ENCODE data around the gene RPS24.

RPS24 gene

DNA sequence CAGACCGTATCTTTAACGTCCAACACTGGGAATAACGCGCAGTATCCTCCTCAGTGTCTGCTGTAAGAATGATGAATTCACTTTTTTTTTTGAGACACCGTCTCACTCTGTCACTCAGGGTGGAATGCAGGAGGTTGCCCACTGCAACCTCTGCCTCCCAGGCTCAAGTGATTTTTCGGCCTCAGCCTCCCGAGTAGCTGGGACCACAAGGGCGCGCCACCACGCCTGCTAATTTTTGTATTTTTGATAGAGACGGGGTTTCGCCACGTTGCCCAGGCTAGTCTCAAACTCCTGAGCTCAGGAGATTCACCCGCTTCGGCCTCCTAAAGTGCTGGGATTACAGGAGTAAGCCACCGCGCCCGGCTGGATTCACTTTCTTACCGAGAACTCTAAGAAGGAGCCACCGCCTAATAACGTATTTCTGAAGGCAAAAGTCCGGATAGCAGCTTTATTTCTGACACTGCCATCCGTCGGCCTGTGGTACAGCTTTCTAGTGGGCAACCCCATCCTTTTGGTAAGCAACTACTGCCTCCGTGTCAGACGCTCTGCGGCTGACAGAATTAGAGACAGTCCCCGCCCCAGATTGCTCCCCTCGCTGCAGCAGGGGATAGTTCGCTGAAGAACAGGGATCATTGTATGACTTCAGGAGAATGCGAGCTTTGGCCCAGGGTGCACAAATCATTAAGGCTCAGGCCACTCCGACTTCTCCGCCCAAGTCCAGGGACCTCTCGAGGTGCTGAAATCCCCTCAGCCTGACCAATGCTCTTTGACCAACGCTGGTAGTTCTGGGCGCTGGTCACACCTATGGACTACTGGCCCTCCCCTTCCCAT, 5.0 kb upstream of the RPS24 start:
- DNase-seq (ENCODE audit: low spot score): peak; percentile 30

- peak; percentile 89 for DNase-seq (ENCODE audit: low spot score)
These were observed 4.1 kb upstream of the RPS24 start, which contains the start of gene POLR3A for GRCh38 chr10:78029269-78030226. POLR3A (minus strand) TSS chr10:78029515; CDS start chr10:78029407, 108 bp downstream.

DNA sequence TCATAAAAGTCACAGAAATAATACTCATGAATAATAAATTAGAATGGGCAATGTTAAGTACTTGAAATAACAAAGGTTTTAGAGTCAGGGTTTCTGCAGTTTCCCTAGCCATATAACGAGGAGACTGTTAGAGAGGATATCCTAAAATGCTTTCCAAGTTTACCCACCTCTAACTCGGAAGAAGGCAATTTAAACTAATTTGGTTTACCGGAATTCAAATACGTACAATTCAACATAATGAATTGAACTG, 351 bp upstream of the RPS24 start:
- DNase-seq (ENCODE audit: low spot score): no peak

DNA sequence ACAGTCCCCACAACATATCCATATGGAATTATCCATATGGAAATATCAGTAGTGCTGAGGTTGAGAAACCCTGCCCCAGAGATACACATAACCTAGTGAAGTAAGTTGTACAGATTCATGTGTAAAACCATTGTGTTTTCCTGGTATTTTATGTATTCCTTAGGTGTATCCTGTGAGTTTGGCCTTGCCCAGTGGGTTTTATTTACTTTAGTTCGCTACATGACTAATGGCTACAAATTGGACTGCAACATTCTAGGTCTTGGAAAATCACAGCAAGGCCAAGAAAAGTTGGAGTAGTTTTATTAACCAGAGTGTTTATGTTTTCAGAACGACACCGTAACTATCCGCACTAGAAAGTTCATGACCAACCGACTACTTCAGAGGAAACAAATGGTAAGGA, 1.4 kb downstream of the RPS24 start:
- DNase-seq (ENCODE audit: low spot score): no peak

DNA sequence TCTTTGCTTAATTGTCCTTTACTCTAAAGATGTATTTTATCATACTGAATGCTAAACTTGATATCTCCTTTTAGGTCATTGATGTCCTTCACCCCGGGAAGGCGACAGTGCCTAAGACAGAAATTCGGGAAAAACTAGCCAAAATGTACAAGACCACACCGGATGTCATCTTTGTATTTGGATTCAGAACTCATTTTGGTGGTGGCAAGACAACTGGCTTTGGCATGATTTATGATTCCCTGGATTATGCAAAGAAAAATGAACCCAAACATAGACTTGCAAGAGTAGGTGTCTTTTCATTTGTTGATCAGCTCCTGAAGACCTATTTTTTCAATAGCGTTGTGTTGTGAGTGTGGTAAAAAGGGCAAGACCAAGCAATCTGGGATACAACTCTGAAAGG, 1.8 kb downstream of the RPS24 start:
- no peak for DNase-seq (ENCODE audit: low spot score)

DNA sequence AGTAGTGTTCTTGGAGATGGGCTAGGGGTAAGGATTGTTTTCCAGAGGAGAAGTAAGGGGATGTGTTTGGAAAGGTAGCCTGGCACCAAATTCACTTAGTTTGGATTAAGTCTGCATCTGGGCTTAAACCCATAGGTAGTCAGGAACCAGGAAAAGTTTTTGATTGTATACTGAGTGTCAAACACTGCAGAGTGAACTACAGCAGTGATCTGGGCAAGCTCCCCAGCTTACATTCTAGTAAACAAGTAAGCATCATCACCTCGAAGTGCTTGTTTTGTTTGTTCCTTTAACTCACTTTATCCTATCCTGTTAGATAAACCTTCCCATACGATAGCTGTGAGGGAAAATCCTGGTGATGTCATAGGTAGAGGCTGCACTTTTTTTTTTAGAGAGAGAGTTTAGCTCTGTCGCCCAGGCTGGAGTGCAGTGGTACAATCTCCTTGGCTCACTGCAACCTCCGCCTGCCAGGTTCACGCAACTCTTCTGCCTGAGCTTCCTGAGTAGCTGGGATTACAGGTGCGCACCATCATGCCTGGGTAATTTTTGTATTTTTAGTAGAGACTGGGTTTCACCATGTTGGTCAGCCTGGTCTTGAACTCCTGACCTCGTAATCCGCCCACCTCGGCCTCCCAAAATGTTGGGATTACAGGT, 2.4 kb downstream of the RPS24 start:
- DNase-seq (ENCODE audit: low spot score): no peak

DNA sequence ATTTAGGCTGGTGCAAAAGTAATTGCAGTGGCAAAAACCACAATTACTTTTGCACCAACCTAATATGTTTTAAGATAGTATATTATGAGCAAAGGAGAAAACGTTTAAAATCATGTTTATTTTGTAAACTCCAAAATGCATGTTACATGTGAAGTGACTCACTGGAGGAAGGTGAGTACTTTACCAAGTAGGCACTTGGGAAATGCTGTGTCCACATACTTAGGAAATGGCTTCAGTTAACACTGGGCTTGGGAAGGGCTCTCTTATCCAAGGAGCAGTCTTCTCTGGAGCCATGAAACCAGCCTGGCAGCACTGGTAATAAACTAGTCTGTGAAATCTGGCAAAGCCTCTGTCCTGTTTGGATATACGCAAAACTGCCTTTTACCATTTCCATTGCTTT, 4.4 kb downstream of the RPS24 start:
- DNase-seq (ENCODE audit: low spot score): peak; percentile 28

GRCh38 chr10:78038791-78039547, 5.3 kb downstream of the RPS24 start:
- DNase-seq (ENCODE audit: low spot score): no peak

DNA sequence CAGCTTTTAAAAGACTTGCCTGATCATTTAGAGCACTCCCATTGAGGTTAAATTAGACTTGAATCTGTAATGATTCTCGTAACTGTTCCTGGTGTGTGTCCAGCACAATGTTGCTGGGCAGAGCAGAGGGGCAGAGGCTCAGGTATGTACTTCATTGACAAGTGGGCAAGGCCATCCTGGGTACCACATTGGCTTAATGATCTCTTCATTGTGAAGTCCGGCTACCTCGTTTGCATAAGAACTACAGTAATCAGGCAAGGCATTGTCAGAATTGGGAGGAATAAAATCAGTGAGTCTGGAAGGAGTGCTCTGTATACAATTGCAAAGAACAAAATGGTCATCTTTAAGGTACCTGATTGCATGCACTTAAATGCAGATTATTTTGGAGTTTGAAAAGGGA, 6.1 kb downstream of the RPS24 start:
- DNase-seq (ENCODE audit: low spot score): no peak

DNA sequence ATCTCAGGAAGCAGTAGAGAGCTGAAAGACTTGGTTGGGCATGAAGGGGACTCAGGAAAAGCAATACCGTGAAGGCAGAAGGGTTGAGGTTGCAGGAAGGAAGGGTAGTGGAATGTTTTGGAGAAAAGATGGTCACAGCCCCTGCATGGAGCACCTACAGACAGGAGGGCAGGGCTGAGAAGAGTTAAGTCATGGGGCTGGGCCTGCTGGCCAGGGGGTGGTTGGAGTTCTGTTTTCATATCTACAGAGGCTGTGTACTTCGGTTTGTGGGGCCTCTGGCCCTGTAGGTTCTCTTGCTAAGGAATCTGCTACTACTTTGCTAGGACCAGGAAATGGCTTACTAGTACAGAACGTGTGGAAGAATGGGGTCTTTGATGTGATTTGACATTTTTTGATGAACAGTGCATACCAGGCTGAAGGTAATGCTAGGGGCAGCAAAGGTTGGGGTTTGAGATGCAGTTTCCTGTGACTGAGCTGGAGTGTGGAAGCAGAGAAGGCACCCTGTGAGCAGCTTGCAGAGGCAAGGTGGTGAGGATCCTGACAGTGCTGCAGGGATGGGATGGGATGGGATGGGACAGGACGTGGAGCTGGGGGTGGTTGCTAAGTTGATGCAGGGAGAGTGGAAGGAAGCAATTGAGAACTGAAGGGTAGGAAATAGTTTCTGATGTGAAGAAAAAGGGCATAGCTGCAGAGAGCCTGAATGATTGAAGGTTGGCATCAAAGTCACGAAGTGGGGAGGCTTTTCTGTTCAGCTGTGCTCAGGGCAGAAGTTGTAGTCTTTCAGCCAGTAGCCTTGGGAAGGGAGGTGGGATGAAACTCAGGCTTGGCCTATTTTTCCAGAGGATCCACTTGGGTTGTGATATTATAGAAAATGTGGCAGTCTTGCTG, 7.8 kb downstream of the RPS24 start:
- DNase-seq (ENCODE audit: low spot score): no peak

- no peak for DNase-seq (ENCODE audit: low spot score)
These were observed 8.5 kb downstream of the RPS24 start for GRCh38 chr10:78042058-78042751.

DNA sequence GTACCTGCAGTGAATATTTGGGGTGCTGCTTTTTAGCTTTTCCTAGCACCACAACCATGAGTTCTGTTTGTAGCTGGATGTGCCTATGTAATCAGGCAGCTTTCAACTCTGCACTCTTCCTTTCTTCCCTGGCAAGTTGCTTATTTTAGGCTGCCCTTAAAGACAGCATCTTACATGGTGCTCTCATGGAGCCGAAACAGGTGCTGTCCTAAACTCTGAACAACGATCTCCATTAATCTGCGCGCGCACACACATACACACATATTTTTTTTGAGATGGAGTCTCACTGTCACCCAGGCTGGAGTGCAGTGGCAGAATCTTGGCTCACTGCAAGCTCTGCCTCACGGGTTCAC, 9.1 kb downstream of the RPS24 start:
- DNase-seq (ENCODE audit: low spot score): no peak

GRCh38 chr10:78044179-78044578, 10.5 kb downstream of the RPS24 start:
- no peak for DNase-seq (ENCODE audit: low spot score)

DNA sequence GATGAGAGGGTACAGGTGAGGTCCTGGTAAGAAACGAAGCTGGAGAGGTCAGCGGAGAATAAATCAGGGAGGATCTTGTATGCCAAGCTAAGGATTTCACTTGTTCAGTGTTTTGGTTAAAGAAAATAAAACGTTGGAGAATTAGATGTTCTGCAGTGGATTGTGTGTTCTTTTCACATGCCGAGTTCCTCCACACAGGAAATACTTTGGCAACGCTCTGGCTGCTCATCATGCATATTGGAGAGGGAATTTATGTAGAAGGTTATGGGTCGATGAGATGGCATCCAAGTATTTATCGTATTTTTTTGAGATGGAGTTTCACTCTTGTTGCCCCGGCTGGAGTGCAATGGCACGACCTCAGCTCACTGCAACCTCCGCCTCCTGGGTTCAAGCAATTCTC, 11.0 kb downstream of the RPS24 start:
- DNase-seq (ENCODE audit: low spot score): no peak

- no peak for DNase-seq (ENCODE audit: low spot score)
These were observed 11.6 kb downstream of the RPS24 start for GRCh38 chr10:78045237-78045636.

GRCh38 chr10:78045856-78046255, 12.2 kb downstream of the RPS24 start:
- DNase-seq (ENCODE audit: low spot score): no peak

- no peak for DNase-seq (ENCODE audit: low spot score)
These were observed 13.1 kb downstream of the RPS24 start for GRCh38 chr10:78046711-78047269.

- peak; percentile 89 for DNase-seq (ENCODE audit: low spot score)
These were observed 13.7 kb downstream of the RPS24 start for GRCh38 chr10:78047314-78047891.

GRCh38 chr10:78049851-78050250, 16.2 kb downstream of the RPS24 start:
- DNase-seq (ENCODE audit: low spot score): no peak
